Activated CD4-positive, CD25-positive, alpha-beta regulatory T cell (primary cell): ENCODE measurements around the gene SGTA.

Experiments
- DNase-seq, 4 experiments: peaks; one replicate each; lab custom pipeline; 2025; lab: John Stamatoyannopoulos, UW

Gene SGTA

GRCh38 chr19:2809387-2810140 lies 26.5 kb upstream of the SGTA start:
- DNase-seq, result no peak

- no peak for DNase-seq
Measured at GRCh38 chr19:2808129-2808941, 25.3 kb upstream of the SGTA start.

GRCh38 chr19:2807379-2808128 lies 24.5 kb upstream of the SGTA start:
- no peak for DNase-seq

- DNase-seq, result no peak
Measured at GRCh38 chr19:2806736-2807378, 23.8 kb upstream of the SGTA start.

- no peak for DNase-seq
Measured at GRCh38 chr19:2805991-2806649, 23.0 kb upstream of the SGTA start.

GRCh38 chr19:2805261-2805900 lies 22.3 kb upstream of the SGTA start:
- DNase-seq, result no peak

- no peak for DNase-seq
Measured at GRCh38 chr19:2804156-2805004, 21.3 kb upstream of the SGTA start.

GRCh38 chr19:2803486-2804155 lies 20.5 kb upstream of the SGTA start:
- no peak for DNase-seq

GRCh38 chr19:2802826-2803225 lies 19.8 kb upstream of the SGTA start:
- DNase-seq, result no peak

- DNase-seq, result no peak
Measured at GRCh38 chr19:2800506-2800905, 17.4 kb upstream of the SGTA start.

- no peak for DNase-seq
Measured at GRCh38 chr19:2799273-2800020, 16.4 kb upstream of the SGTA start.

GRCh38 chr19:2798733-2799132 lies 15.7 kb upstream of the SGTA start:
- DNase-seq, result no peak

GRCh38 chr19:2798158-2798685 lies 15.1 kb upstream of the SGTA start:
- DNase-seq, result no peak

GRCh38 chr19:2797280-2797679 lies 14.2 kb upstream of the SGTA start:
- DNase-seq, result no peak

- no peak for DNase-seq
Measured at GRCh38 chr19:2796659-2797266, 13.7 kb upstream of the SGTA start.

- DNase-seq, result no peak
Measured at GRCh38 chr19:2795827-2796658, 13.0 kb upstream of the SGTA start.

- DNase-seq, result no peak
Measured at GRCh38 chr19:2793577-2793976, 10.5 kb upstream of the SGTA start.
